Ramos (cell line): ENCODE data around the gene YTHDF1.

ENCODE experiments used
- in situ Hi-C: fragments of 300-500 bp; cut with MboI; formaldehyde crosslinking; loops from one replicate; pipeline ENCODE4 v1.14.3; 2022; ENCODE audit warnings: low sequenced_read_pairs; ENCODE audit not compliant: unreplicated experiment

The YTHDF1 gene

GRCh38 chr20:63149531-63150192 lies 66.3 kb downstream of the YTHDF1 start:
- in situ Hi-C loops, result no loop called here

DNA sequence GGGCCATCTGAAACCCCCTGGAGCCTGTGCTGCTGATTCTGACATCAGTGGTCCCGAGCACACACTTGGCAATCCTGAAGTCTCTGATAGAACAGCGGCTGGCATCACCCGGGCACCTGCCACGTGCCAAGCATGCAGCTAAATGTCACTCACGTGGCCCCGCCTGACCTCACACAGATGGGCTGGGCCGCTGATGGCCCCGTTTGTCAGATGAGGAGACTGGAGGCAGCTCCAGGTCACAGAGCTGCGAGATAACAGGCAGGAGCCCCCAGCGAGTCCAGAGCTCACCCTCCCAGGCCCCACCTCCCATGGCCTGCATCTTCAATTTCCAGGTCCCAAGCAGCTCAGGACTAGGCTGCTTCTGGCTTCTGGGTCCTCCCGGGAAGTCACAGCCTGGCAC lies 67.2 kb downstream of the YTHDF1 start:
- in situ Hi-C loops, result no loop called here

GRCh38 chr20:63147532-63147931 lies 68.4 kb downstream of the YTHDF1 start:
- in situ Hi-C loops, result no loop called here
